NB4 (cell line): ENCODE results near the gene KCNMB2.

Experiments used
- CTCF ChIP-seq: IDR thresholded peaks from one replicate; pipeline ENCODE4 v1.5.1; 2012; ENCODE audit warnings: low read depth, low read length
- MAX ChIP-seq: IDR thresholded peaks from 2 replicates; pipeline ENCODE4 v1.6.1; 2011; ENCODE audit warnings: low read depth, low read length
- POLR2A ChIP-seq: IDR thresholded peaks from 2 replicates; pipeline ENCODE4 v1.6.1; 2011; ENCODE audit warnings: mild to moderate bottlenecking; ENCODE audit not compliant: insufficient read length; ENCODE audit errors: extremely low read depth

GRCh38 chr3:178597371-178597770 is 61.1 kb downstream of the KCNMB2 start:
- TF ChIP-seq CTCF, result no peak
- TF ChIP-seq POLR2A, result no peak
- no peak for TF ChIP-seq MAX
